NCI-H146 treated with DMSO at 0.1 percent for 48 hours (cell line): ENCODE measurements around the gene PLA2G4B.
"Not testable (repeated sequence)": the region's sequence is repeated elsewhere in the genome, so short reads cannot be mapped to it uniquely, and the experiment has no call there.

Experiments
- DNase-seq: peaks from one replicate; lab custom pipeline; 2025; ENCODE audit not compliant: unreplicated experiment; lab: John Stamatoyannopoulos, UW

PLA2G4B gene

GRCh38 chr15:41827290-41827879, 11.3 kb upstream of the PLA2G4B start:
- DNase-seq = peak; percentile 20

GRCh38 chr15:41827880-41828806, 10.5 kb upstream of the PLA2G4B start, which contains the start of gene JMJD7:
Gene JMJD7, plus strand, starts transcription at chr15:41828092. Its CDS starts 33 bp downstream, at chr15:41828125.
- peak; percentile 32 for DNase-seq

- no peak for DNase-seq
Measured at GRCh38 chr15:41828807-41829141, 9.9 kb upstream of the PLA2G4B start.

GRCh38 chr15:41829959-41830646, 8.5 kb upstream of the PLA2G4B start:
- no peak for DNase-seq

GRCh38 chr15:41831291-41831690, 7.4 kb upstream of the PLA2G4B start:
- DNase-seq = not testable (repeated sequence)

- DNase-seq = no peak
Measured at GRCh38 chr15:41832208-41832607, 6.4 kb upstream of the PLA2G4B start.

GRCh38 chr15:41832875-41833274, 5.8 kb upstream of the PLA2G4B start:
- DNase-seq = no peak

GRCh38 chr15:41834096-41834495, 4.6 kb upstream of the PLA2G4B start:
- no peak for DNase-seq

GRCh38 chr15:41836073-41836472, 2.6 kb upstream of the PLA2G4B start:
- no peak for DNase-seq

GRCh38 chr15:41836713-41837454, 1.8 kb upstream of the PLA2G4B start:
- DNase-seq = no peak

GRCh38 chr15:41839781-41840491, 1.3 kb downstream of the PLA2G4B start:
- no peak for DNase-seq

GRCh38 chr15:41840673-41841072, 2.0 kb downstream of the PLA2G4B start:
- DNase-seq = no peak

- no peak for DNase-seq
Measured at GRCh38 chr15:41841131-41841530, 2.5 kb downstream of the PLA2G4B start.

- DNase-seq = no peak
Measured at GRCh38 chr15:41842229-41842628, 3.6 kb downstream of the PLA2G4B start.

- no peak for DNase-seq
Measured at GRCh38 chr15:41843571-41843970, 4.9 kb downstream of the PLA2G4B start.

- no peak for DNase-seq
Measured at GRCh38 chr15:41844814-41845213, 6.2 kb downstream of the PLA2G4B start.

GRCh38 chr15:41847206-41847605, 8.6 kb downstream of the PLA2G4B start:
- DNase-seq = no peak

- DNase-seq = no peak
Measured at GRCh38 chr15:41847981-41848380, 9.3 kb downstream of the PLA2G4B start.

GRCh38 chr15:41848631-41849030, 10.0 kb downstream of the PLA2G4B start:
- no peak for DNase-seq

- DNase-seq = no peak
Measured at GRCh38 chr15:41849204-41849603, 10.6 kb downstream of the PLA2G4B start.
